GM19023 (cell line): ENCODE data around the gene KRTAP9-6.
"Not testable (repeated sequence)": the region's sequence is repeated elsewhere in the genome, so short reads cannot be mapped to it uniquely, and the experiment has no call there.

ENCODE experiments used
- ATAC-seq: cut with Tn5 transposase; IDR thresholded peaks from one replicate; pipeline ENCODE4 v1.9.1; 2021; ENCODE audit warnings: mild to moderate bottlenecking, moderate library complexity; ENCODE audit not compliant: unreplicated experiment

Gene KRTAP9-6, protein sequence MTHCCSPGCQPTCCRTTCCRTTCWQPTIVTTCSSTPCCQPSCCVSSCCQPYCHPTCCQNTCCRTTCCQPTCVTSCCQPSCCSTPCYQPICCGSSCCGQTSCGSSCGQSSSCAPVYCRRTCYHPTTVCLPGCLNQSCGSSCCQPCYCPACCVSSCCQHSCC

DNA sequence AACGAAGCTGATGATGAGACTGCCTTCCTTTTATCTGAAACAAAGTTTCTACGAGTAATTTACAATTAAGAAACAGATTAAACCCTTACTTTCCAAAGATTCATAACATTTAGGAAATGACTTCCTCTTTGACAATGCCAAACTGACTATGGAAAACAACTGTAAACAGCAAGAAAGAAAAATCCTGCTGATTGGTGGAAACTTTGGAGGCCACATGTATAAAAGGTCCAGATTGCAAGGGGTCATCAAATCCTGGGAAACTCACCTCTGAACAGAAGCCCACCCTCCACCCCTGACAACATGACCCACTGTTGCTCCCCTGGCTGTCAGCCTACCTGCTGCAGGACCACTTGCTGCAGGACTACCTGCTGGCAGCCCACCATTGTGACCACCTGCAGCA lies at the start of gene KRTAP9-6:
TSS of gene KRTAP9-6 (plus strand) at position 301 of the 400 bp plus-strand sequence. CDS start at position 301, 0 bp downstream.
- ATAC-seq = no peak

DNA sequence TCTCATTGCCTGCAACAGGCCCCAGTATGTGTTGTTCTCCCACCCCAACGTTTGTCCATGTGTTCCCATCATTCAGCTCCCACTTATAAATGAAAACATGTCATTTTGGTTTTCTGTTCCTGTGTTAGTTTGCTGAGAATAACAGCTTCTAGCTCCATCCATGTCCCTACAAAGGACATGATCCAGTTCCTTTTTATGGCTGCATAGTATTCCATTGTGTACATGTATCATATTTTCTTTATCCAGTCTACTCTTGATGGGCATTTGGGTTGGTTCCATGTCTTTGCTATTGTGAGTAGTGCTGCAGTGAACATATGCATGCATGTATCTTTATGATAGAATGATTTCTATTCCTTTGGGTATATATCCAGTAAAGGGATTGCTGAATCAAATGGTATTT lies 49.5 kb upstream of the KRTAP9-6 start:
- no peak for ATAC-seq

- no peak for ATAC-seq
These were observed 41.4 kb upstream of the KRTAP9-6 start for GRCh38 chr17:41223821-41224220.

DNA sequence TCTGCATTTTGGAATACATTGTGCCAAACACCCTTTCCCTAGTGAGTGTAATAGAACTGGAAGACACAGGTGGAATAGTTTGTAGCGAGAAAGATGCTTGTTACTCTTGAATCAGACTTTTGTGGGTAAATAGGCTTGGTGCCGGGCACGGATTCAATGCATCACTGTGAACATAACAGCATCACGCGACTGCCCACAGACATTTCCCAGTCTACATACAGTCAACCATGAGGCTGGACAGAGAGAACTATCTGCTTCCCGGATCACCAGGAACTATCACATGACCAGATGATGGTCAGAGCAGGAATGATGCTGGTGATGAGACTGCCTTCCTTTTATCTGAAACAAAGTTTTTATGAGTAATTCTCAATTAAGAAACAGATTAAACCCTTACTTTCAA lies 39.1 kb upstream of the KRTAP9-6 start:
- no peak for ATAC-seq

DNA sequence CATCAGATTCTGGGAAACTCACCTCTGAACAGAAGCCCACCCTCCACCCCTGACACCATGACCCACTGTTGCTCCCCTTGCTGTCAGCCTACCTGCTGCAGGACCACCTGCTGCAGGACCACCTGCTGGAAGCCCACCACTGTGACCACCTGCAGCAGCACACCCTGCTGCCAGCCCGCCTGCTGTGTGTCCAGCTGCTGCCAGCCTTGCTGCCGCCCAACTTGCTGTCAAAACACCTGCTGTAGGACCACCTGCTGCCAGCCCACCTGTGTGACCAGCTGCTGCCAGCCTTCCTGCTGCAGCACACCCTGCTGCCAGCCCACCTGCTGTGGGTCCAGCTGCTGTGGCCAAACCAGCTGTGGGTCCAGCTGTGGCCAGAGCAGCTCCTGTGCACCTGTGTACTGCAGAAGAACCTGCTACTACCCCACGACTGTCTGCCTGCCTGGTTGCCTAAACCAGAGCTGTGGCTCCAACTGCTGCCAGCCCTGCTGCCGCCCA lies 38.5 kb upstream of the KRTAP9-6 start, which contains the start of gene KRTAP9-2:
TSS of gene KRTAP9-2 (plus strand) at position 51 of the 498 bp plus-strand sequence. CDS start at position 58, 7 bp downstream.
- not testable (repeated sequence) for ATAC-seq

GRCh38 chr17:41230094-41230493 lies 35.1 kb upstream of the KRTAP9-6 start:
- ATAC-seq = no peak

GRCh38 chr17:41231731-41232130 lies 33.4 kb upstream of the KRTAP9-6 start:
- ATAC-seq = no peak

- ATAC-seq = not testable (repeated sequence)
These were observed 32.6 kb upstream of the KRTAP9-6 start, which contains the start of gene KRTAP9-3 for GRCh38 chr17:41232399-41233105. Gene KRTAP9-3, plus strand, starts transcription at chr17:41232449. Its CDS starts 53 bp downstream, at chr17:41232502.

- ATAC-seq = not testable (repeated sequence)
These were observed 28.1 kb upstream of the KRTAP9-6 start for GRCh38 chr17:41237116-41237515.

- ATAC-seq = not testable (repeated sequence)
These were observed 27.2 kb upstream of the KRTAP9-6 start, which contains the start of gene KRTAP9-8 for GRCh38 chr17:41237949-41238437. Gene KRTAP9-8, plus strand, starts transcription at chr17:41237999. Its CDS starts 53 bp downstream, at chr17:41238052.

DNA sequence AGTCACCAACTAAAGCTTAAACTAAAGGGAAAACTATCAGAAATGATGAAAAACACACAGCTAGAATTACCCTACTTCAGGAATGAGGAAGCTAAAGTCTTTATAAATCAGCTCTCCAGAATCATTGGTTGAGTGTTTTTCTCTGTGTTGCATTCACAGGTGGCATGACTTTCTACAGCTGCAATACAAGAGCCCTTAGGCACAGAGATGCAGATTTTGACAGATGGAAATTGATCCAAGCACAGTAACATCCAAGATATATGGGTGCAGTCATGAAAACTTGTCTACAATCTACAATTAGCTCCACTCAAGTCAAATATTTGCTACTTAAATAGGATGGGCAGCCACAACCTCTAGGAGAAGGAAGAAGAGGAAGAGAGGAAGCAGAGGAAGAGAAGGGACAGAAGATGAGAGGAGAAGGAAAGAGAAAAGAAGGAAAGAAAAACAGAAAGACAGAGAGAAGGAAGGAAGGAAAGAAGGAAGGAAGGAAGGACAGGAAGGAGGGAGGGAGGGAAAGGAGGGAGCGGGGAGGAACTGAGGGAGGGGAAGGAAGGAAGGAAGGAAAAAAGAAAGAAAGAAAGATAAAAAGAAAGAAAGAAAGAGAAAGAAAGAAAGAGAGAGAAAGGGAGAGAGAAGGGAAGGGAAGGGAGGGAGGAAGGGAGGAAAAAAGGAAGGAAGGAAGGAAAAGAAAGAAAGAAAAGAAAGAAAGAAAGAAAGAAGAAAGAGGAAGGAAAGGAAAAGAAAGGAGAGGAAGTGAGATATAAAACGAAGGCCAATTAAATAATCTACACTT lies 18.0 kb upstream of the KRTAP9-6 start:
- not testable (repeated sequence) for ATAC-seq

DNA sequence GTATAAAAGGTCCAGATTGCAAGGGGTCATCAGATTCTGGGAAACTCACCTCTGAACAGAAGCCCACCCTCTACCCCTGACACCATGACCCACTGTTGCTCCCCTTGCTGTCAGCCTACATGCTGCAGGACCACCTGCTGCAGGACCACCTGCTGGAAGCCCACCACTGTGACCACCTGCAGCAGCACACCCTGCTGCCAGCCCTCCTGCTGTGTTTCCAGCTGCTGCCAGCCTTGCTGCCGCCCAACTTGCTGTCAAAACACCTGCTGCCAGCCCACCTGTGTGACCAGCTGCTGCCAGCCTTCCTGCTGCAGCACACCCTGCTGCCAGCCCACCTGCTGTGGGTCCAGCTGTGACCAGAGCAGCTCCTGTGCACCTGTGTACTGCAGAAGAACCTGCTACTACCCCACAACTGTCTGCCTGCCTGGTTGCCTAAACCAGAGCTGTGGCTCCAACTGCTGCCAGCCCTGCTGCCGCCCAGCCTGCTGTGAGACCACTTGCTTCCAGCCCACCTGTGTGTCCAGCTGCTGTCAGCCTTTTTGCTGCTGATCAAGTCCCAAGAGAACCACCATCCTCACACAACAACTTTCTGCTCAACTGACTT lies 15.4 kb upstream of the KRTAP9-6 start, which contains the start of gene KRTAP9-4:
TSS of gene KRTAP9-4 (plus strand) at position 51 of the 604 bp plus-strand sequence. CDS start at position 85, 34 bp downstream.
- ATAC-seq = not testable (repeated sequence)

GRCh38 chr17:41251261-41251660 lies 13.9 kb upstream of the KRTAP9-6 start:
- no peak for ATAC-seq

GRCh38 chr17:41254861-41255260 lies 10.3 kb upstream of the KRTAP9-6 start:
- no peak for ATAC-seq

DNA sequence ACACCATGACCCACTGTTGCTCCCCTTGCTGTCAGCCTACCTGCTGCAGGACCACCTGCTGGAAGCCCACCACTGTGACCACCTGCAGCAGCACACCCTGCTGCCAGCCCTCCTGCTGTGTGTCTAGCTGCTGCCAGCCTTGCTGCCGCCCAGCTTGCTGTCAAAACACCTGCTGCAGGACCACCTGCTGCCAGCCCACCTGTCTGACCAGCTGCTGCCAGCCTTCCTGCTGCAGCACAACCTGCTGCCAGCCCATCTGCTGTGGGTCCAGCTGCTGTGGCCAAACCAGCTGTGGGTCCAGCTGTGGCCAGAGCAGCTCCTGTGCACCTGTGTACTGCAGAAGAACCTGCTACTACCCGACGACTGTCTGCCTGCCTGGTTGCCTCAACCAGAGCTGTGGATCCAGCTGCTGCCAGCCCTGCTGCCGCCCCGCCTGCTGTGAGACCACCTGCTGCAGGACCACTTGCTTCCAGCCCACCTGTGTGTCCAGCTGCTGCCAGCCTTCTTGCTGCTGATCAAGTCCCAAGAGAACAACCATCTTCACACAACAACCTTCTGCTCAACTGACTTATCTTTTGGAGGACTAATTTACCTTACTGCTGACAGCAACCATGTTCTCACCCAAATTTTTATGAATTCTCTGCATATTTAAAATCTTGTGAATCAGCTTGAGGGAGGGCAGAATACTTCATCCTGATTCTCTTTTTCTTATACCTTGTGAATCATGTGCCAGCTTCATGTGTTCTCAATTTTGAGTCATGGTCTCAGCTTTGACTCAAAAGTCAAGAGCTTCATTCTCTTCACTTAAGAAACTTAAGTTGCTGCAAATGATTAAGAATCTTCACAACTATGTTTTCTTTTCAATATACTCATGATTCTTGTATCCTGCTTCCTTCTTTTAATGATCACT lies 9.5 kb upstream of the KRTAP9-6 start, which contains the start of gene KRTAP9-9:
TSS of gene KRTAP9-9 (plus strand) at position 4 of the 910 bp plus-strand sequence.
- ATAC-seq = not testable (repeated sequence)

DNA sequence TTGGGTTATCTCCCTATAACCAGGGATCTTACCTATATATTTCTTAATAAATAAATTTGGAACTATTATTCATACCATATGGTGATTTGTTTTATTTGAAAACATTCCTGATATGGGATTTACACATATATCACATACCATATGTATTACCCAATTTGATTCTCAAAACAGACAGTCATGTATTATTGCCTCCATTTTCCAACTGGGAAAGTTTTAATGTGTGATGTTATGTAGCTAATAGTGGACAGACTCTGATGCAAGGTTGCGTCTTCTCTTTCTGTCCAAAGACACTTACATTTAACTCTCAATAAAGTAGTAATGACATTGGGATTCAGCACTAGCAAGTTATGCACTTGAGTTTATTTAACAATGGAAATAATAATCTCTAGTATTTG lies 8.9 kb upstream of the KRTAP9-6 start:
- no peak for ATAC-seq

DNA sequence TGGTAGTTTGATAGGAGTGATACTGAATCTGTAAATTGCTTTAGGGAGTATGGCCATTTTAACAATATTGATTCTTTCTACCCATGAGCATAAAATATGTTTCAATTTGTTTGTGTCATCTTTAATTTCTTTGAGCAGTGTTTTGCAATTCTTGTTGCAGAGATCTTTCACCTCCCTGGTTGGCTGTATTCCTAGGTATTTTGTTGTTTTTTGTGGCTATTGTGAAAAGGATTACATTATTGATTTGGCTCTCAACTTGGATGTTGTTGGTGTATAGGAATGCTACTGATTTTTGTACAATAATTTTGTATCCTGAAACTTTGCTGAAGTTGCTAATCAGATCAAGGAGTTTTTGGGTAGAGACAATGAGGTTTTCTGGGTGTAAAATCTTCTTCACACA lies 6.8 kb upstream of the KRTAP9-6 start:
- ATAC-seq = no peak

GRCh38 chr17:41263212-41263611 lies 2.0 kb upstream of the KRTAP9-6 start:
- no peak for ATAC-seq

GRCh38 chr17:41264599-41264998 lies 579 bp upstream of the KRTAP9-6 start:
- no peak for ATAC-seq
